Loucy (cell line): Measurements from ENCODE around the gene PRF1.

Experiments
- CTCF ChIP-seq: fragments of 200-600 bp; sonication (generic); conservative IDR thresholded peaks from 2 replicates; pipeline ENCODE4 v1.5.1; 2014; ENCODE audit warnings: mild to moderate bottlenecking, antibody characterized with exemption, low read length
- EZH2phosphoT487 ChIP-seq: fragments of 200-600 bp; IDR thresholded peaks from 2 replicates; pipeline ENCODE4 v1.6.1; 2018; ENCODE audit warnings: antibody characterized with exemption, mild to moderate bottlenecking, moderate library complexity, borderline replicate concordance

GRCh38 chr10:70555371-70555770 lies 47.2 kb downstream of the PRF1 start:
- TF ChIP-seq CTCF (no peak), EZH2phosphoT487 (no peak)
